Kidney (tissue), 14 donors: Measurements from ENCODE around the gene PSMA5. TPM values are rescaled to one million over a fixed set of nuclear protein-coding genes. Genes with fewer than 3 reads are reported as not detected.

Experiments
- DNase-seq, 5 donors: peaks; one replicate each; pipeline ENCODE4 v3.0.0-alpha.2; 2013 to 2020
- FAIRE-seq: peaks from 2 replicates; lab custom pipeline; 2012; peaks lifted over from hg19 to GRCh38; lab: Jason Lieb, UNC
- H3K27ac ChIP-seq, 2 donors: one replicate each; pipeline ENCODE4 v1.7.0; 2013; ENCODE audit warnings: low read depth in 2 of 2, low read length in 2 of 2, inconsistent platforms in 1 of 2
- H3K27me3 ChIP-seq: one replicate; pipeline ENCODE4 v1.7.1; 2013; ENCODE audit warnings: low read length, inconsistent platforms; ENCODE audit not compliant: control insufficient read depth, insufficient read depth
- H3K36me3 ChIP-seq, 3 donors: one replicate each; pipeline versions ENCODE4 v1.7.0 to v1.7.1; 2013; ENCODE audit warnings: low read length in 3 of 3, control low read depth in 1 of 3, inconsistent platforms in 1 of 3; ENCODE audit not compliant: insufficient read depth in 3 of 3, control insufficient read depth in 2 of 3
- H3K4me1 ChIP-seq, 3 donors: one replicate each; pipeline versions ENCODE4 v1.7.0 to v1.7.1; 2013; ENCODE audit warnings: low read length in 3 of 3, inconsistent platforms in 1 of 3, low read depth in 1 of 3; ENCODE audit not compliant: control insufficient read depth in 2 of 3, insufficient read depth in 2 of 3
- H3K4me3 ChIP-seq, 3 donors: one replicate each; pipeline versions ENCODE4 v1.7.0 to v1.8.1; 2013; ENCODE audit warnings: low read length in 3 of 3, control low read depth in 1 of 3, inconsistent platforms in 1 of 3
- H3K9ac ChIP-seq, 3 donors: one replicate each; pipeline versions ENCODE4 v1.7.0 to v1.7.1; 2013; ENCODE audit warnings: low read length in 3 of 3, control low read depth in 1 of 3, inconsistent platforms in 1 of 3
- H3K9me3 ChIP-seq, 3 donors: one replicate each; pipeline versions ENCODE4 v1.7.0 to v1.7.1; 2013; ENCODE audit warnings: low read length in 3 of 3, control low read depth in 1 of 3, inconsistent platforms in 1 of 3; ENCODE audit not compliant: control insufficient read depth in 2 of 3, insufficient read depth in 1 of 3
- CTCF ChIP-seq: IDR thresholded peaks from 3 replicates; pipeline ENCODE4 v1.5.1; 2012; ENCODE audit warnings: mild to moderate bottlenecking, moderate library complexity, borderline replicate concordance; ENCODE audit not compliant: insufficient read depth; ENCODE audit errors: extremely low read depth
- intact Hi-C: fragments of 100-400 bp; cut with DNase I; formaldehyde crosslinking; loops from one replicate; pipeline ENCODE4 v1.11.1; 2022
- polyA plus RNA-seq: library from polyadenylated mRNA; stranded (reverse); fragments of 350-450 nt; fragmentation: Illumina TruSeq; extraction: RNeasy Lipid Tissue Mini Kit (QIAGEN cat#74804); gene quantifications from one replicate; pipeline ENCODE4 v1.2.3, GENCODE V29; 2014; ENCODE audit warnings: low read depth, low replicate concordance; ENCODE audit not compliant: insufficient read depth
- total RNA-seq: library from RNA; stranded (reverse); fragmentation: NEBNext Ultra II Directional; extraction: Animal tissue kit (Norgen Biotek cat#: 25700); gene quantifications from one replicate; pipeline ENCODE4 v1.2.1, GENCODE V29; 2021
- donor health status: control.
- donor health status: control.
- donor health status: control.
- donor health status: control.
- donor health status: control.
- donor health status: DM: yes; HTN: yes; CAD: no.
- donor health status: Normal renal cell carcinoma (clear cell type).

PSMA5 gene
- total and polyA plus RNA-seq, 2 donors from 2014 or later: 71.4 to 91.1 TPM

- intact Hi-C loops: loop anchor here (10.0 kb wide), 1 partner anchor 130 kb away; no protein-coding TSS in a partner anchor
- H3K27me3 ChIP-seq: no peaks in the 10 kb centered on the region
- no peaks in the 10 kb centered on the region for H3K9me3 ChIP-seq
- no peaks in the 10 kb centered on the region for H3K4me1 ChIP-seq
- DNase-seq: no peak
- H3K36me3 ChIP-seq: peaks cover 0 to 23% (median 21%) of the 10 kb centered on the region in 3 donors
- H3K9ac ChIP-seq: no peak overlapping the region
- no peak overlapping the region for H3K4me3 ChIP-seq
- H3K27ac ChIP-seq: no peak overlapping the region
- TF ChIP-seq CTCF: no peak
- no peak for FAIRE-seq
Measured at GRCh38 chr1:109404838-109405237, 21.4 kb downstream of the PSMA5 start.

- FAIRE-seq: no peak
- H3K27ac ChIP-seq: no peak overlapping the region
- no peak for TF ChIP-seq CTCF
- H3K4me3 ChIP-seq: no peak overlapping the region
- no peak overlapping the region for H3K9ac ChIP-seq
- peaks cover 0 to 6% (median 5%) of the 10 kb centered on the region in 3 donors for H3K4me1 ChIP-seq
- H3K36me3 ChIP-seq: peaks cover 0 to 16% (median 11%) of the 10 kb centered on the region in 3 donors
- no peak for DNase-seq
- H3K27me3 ChIP-seq: no peaks in the 10 kb centered on the region
- intact Hi-C loops: loop anchor here (10.0 kb wide), 1 partner anchor 127 kb away; no protein-coding TSS in a partner anchor
- H3K9me3 ChIP-seq: no peaks in the 10 kb centered on the region
Measured at GRCh38 chr1:109402025-109402424, 24.2 kb downstream of the PSMA5 start.

- no peak overlapping the region for H3K9ac ChIP-seq
- H3K36me3 ChIP-seq: peaks cover 0 to 13% (median 6%) of the 10 kb centered on the region in 3 donors
- FAIRE-seq: no peak
- no peak overlapping the region for H3K4me3 ChIP-seq
- H3K4me1 ChIP-seq: peaks cover 6 to 10% (median 10%) of the 10 kb centered on the region in 3 donors
- DNase-seq: no peak
- no peak overlapping the region for H3K27ac ChIP-seq
- TF ChIP-seq CTCF: no peak
- no peaks in the 10 kb centered on the region for H3K9me3 ChIP-seq
- intact Hi-C loops: loop anchor here (10.0 kb wide), 1 partner anchor 125 kb away; no protein-coding TSS in a partner anchor
- no peaks in the 10 kb centered on the region for H3K27me3 ChIP-seq
Measured at GRCh38 chr1:109400035-109400655, 26.1 kb downstream of the PSMA5 start.
